ENCODE data around the gene ANXA2R. TPM values are rescaled to one million over a fixed set of nuclear protein-coding genes. Genes with fewer than 3 reads are reported as not detected.
A peak's percentile ranks its signal among the peaks of the same experiment; 100 is the strongest.
"Not testable (repeated sequence)": the region's sequence is repeated elsewhere in the genome, so short reads cannot be mapped to it uniquely, and the experiment has no call there.

The ANXA2R gene
- total RNA-seq, 1 donor from 2014 or later, result 0.26 TPM

DNA sequence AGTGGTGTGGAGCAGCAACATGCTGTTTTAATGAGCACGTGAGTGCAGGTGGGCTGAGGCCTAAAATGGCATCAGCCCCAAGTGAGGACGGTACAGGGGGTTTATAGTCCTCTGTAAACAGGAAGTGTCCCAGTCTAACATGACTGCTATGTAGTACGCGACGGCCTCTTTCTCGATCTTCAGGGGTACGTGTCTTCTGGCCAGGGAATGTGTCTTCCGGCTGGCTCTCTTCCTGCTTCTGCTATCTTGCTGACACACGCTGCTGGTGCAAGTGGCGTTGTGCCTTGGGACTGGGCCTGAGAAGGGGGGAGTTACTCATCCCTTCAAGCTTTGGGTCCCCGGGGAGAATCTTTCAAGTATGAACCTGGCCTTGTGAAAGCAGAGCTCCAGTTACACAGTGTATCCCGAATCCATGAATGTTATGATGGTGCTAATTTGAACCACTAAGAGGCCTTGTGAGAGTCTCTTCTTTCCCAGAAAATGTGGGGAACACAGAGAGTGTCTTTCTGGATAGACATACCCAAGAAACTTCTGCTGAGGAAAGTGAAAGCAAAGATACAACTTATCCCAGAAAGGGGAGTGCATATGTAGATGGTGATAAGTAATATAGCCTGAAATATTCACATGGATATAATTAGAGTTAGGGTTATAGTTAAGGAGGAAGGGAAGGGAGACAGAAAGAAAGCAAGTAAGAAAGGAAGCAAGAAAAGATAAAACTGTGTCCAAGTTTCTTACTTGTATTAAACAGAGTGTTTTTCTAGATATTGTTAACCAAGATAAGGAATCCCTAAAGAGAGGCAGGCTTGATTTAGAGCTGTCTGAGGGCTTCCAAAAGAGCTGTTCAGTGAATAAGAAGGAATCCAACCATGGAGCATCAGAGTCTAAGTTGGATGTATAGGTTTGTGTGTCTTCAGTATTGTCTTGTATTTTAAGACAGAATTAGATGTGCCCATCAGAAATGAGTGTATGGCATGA lies 35.5 kb upstream of the ANXA2R start:
- no peak overlapping the region for H3K4me3 ChIP-seq (ENCODE audit: low read depth, low read length)
- no peak for DNase-seq (ENCODE audit: low read depth)
- no peaks in the 10 kb centered on the region for H3K27me3 ChIP-seq (ENCODE audit: control insufficient read depth, insufficient read depth, low read length)
- FAIRE-seq, result no peak
- H3K36me3 ChIP-seq (ENCODE audit: control insufficient read depth, insufficient read depth, low read length), result peaks cover 7% of the 10 kb centered on the region
- TF ChIP-seq, protein P1, sequence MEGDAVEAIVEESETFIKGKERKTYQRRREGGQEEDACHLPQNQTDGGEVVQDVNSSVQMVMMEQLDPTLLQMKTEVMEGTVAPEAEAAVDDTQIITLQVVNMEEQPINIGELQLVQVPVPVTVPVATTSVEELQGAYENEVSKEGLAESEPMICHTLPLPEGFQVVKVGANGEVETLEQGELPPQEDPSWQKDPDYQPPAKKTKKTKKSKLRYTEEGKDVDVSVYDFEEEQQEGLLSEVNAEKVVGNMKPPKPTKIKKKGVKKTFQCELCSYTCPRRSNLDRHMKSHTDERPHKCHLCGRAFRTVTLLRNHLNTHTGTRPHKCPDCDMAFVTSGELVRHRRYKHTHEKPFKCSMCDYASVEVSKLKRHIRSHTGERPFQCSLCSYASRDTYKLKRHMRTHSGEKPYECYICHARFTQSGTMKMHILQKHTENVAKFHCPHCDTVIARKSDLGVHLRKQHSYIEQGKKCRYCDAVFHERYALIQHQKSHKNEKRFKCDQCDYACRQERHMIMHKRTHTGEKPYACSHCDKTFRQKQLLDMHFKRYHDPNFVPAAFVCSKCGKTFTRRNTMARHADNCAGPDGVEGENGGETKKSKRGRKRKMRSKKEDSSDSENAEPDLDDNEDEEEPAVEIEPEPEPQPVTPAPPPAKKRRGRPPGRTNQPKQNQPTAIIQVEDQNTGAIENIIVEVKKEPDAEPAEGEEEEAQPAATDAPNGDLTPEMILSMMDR (IDR thresholded peaks at IDR 0.05; ENCODE audit: insufficient read depth, low read length, severe bottlenecking), result no peak

DNA sequence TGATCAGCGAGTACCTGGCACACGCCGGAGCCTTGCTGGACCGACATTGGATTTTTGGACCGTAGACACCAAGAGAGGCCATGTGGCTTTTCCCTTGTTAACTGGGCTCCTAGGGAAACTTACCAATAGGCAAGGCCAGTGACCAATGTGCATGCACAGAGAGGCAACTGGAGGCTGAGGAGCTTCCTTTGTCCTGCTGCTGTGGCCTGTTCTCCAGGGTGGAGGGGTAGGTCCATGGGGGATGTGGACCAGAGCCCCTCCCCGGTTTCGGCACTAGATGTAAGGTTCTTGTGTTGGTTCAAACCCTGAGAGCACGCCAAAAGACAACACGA lies 34.8 kb upstream of the ANXA2R start:
- DNase-seq (ENCODE audit: low read depth) (no peak), FAIRE-seq (no peak)
- no peak overlapping the region for H3K4me3 ChIP-seq (ENCODE audit: low read depth, low read length)
- TF ChIP-seq, protein P1 (IDR thresholded peaks at IDR 0.05; ENCODE audit: insufficient read depth, low read length, severe bottlenecking), result no peak
- H3K36me3 ChIP-seq (ENCODE audit: control insufficient read depth, insufficient read depth, low read length), result peaks cover 7% of the 10 kb centered on the region
- H3K27me3 ChIP-seq (ENCODE audit: control insufficient read depth, insufficient read depth, low read length), result no peaks in the 10 kb centered on the region

DNA sequence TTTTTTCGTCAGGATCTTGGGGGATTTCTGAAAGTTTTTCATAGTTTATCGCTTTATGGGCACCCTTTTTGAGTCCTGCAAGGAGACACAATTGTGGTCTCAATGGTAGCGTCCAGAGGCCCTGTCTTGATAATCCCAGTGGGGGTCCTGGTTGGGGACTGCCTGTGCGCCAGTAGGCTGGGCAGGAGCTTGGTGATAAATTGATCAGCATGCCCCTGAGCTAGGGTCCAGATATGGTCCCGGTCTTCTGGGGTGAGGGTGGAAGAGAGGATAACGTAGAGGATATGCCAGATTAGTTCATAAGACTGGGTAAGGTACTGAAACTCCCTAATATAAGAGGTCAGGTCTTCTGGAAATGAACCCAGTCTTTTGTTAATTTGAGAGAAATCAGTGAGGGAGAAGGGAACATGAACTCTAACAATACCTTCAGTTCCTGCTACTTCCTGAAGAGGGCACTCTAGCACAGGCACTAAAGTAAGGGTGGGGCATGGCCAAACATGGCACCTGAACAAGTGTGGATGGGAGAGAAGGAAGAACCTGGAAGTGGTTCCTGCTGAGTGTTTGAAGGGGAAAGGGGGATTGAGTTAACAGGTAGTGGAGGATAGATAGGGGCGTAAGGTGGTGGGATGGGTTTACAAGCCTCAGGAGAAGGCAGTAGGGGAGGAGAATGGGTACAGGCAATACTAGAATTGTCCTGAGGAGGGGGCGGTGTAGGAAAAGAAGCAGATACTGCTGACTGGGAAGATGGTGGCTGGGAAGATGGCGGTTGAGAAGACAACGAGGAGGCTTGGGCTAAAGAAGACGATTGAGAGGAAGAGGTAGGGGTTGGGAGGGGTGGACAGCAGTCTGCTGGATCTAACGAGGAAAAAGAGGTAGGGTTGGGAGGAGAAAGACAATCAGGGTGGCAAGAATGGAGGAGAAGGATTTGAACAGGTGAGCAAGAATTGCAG lies 33.8 kb upstream of the ANXA2R start:
- Histone ChIP-seq H3K27me3 (ENCODE audit: control insufficient read depth, insufficient read depth, low read length) (no peaks in the 10 kb centered on the region), H3K4me3 (ENCODE audit: low read depth, low read length) (no peak overlapping the region), H3K36me3 (ENCODE audit: control insufficient read depth, insufficient read depth, low read length) (peaks cover 7% of the 10 kb centered on the region)
- DNase-seq (ENCODE audit: low read depth), result peak; percentile 39
- no peak for FAIRE-seq
- TF ChIP-seq, protein P1 (IDR thresholded peaks at IDR 0.05; ENCODE audit: insufficient read depth, low read length, severe bottlenecking), result peak; percentile 64

DNA sequence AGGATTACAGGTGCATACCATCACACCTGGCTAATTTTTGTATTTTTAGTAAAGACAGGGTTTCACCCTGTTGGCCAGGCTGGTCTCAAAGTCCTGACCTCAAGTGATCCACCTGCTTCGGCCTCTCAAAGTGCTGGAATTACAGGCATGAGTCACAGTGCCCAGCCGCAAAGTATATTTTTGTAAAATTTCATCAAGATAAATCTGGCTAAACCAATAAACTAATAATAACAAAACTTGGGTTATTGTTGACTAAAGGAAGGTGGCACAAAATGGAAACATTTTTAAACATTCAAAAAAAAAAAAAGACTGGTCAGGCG lies 29.2 kb upstream of the ANXA2R start:
- not testable (repeated sequence) for H3K4me3 ChIP-seq (ENCODE audit: low read depth, low read length); H3K27me3 ChIP-seq (ENCODE audit: control insufficient read depth, insufficient read depth, low read length); FAIRE-seq; DNase-seq (ENCODE audit: low read depth); H3K36me3 ChIP-seq (ENCODE audit: control insufficient read depth, insufficient read depth, low read length)

DNA sequence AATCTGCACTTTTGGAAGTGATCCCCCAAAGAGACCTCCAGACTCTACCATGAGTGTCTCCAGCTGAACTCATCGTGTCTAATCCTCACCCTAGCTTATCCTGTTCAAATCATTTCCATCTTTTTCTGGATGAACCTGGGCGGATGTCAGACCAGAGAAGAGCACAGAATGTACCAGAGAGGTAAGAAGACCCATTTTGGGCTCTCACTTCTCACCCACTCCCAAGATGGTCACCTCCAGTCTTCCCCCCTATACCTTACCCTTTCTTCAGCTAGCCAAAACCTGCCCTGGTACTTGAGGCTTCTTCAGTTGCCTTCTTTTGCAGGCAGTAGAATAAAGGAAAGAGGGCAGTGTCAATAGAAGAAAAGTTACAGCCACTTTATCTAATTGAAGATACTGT lies 27.9 kb upstream of the ANXA2R start:
- H3K27me3 ChIP-seq (ENCODE audit: control insufficient read depth, insufficient read depth, low read length), result no peaks in the 10 kb centered on the region
- no peak for FAIRE-seq
- no peak for DNase-seq (ENCODE audit: low read depth)
- TF ChIP-seq, protein P1 (IDR thresholded peaks at IDR 0.05; ENCODE audit: insufficient read depth, low read length, severe bottlenecking), result no peak
- peak overlapping the region; percentile 92 for H3K4me3 ChIP-seq (ENCODE audit: low read depth, low read length)
- H3K36me3 ChIP-seq (ENCODE audit: control insufficient read depth, insufficient read depth, low read length), result peaks cover 6% of the 10 kb centered on the region
